ENCODE data around the gene TUBB2A. TPM values are rescaled to one million over a fixed set of nuclear protein-coding genes. Genes with fewer than 3 reads are reported as not detected.
"Not testable (repeated sequence)": the region's sequence is repeated elsewhere in the genome, so short reads cannot be mapped to it uniquely, and the experiment has no call there.

TUBB2A gene
- total RNA-seq, 1 donor from 2014 or later: 73.6 TPM

DNA sequence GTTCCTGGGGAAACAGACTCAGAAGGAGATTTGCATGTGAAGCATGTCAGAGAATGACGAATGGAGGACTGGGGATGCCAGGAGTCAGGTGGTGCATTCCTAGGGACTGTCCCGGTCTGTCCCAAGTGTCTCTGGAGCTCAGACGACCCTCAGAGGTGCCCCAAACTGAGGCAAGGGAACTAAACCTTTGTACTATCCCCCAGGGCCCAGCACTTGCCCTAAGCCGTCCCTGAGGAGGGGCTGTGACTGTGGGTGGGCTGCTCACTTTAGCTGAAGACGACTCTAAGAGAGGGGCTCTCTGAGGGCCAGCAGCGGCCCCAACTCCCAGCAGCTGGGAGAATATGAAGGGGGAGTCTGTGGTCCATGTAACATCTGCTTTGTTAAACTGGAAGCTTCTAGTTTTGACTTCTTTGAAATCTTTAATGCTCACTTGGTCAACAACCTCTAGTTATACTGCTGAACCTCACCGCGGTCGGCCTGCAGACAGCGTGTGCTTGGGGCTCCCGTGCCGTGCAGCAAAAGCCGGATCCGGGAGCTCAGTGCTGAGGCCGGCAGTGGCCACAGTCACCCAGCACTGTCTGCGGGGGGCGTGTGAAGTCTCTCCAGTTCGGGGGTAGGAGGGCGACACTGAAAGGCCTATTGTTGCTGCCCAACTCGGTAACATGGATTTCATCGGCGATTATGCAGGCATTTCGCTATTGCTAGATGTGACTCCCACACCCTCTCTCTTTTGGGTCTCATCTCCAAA lies 35.9 kb upstream of the TUBB2A start:
- no peaks in the 10 kb centered on the region for H3K9me3 Mint-ChIP-seq (ENCODE audit: unreplicated experiment)
- DNase-seq (ENCODE audit: low spot score): no peak

DNA sequence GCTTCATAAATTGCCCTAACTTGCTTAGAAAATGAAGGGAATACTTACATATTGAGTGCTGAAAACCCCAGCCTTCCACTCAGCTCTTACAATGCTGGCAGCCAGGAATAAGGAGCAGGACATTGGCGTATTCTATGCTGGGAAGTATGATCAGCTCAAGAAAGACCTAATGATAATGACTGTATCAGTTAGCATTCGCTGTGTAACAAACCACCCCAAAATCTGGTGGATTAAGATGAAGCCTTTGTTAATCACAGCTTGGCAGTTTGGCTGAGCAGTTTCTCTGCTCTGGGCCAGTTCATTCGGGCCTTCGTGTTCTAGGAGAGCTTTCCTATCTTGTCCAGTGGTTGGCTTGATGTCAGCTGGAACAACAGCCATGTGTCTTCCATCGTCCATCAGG lies 33.4 kb upstream of the TUBB2A start:
- TF ChIP-seq, protein P1, sequence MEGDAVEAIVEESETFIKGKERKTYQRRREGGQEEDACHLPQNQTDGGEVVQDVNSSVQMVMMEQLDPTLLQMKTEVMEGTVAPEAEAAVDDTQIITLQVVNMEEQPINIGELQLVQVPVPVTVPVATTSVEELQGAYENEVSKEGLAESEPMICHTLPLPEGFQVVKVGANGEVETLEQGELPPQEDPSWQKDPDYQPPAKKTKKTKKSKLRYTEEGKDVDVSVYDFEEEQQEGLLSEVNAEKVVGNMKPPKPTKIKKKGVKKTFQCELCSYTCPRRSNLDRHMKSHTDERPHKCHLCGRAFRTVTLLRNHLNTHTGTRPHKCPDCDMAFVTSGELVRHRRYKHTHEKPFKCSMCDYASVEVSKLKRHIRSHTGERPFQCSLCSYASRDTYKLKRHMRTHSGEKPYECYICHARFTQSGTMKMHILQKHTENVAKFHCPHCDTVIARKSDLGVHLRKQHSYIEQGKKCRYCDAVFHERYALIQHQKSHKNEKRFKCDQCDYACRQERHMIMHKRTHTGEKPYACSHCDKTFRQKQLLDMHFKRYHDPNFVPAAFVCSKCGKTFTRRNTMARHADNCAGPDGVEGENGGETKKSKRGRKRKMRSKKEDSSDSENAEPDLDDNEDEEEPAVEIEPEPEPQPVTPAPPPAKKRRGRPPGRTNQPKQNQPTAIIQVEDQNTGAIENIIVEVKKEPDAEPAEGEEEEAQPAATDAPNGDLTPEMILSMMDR (IDR thresholded peaks at IDR 0.05; ENCODE audit: unreplicated experiment): no peak
- Mint-ChIP-seq H3K4me1 (ENCODE audit: unreplicated experiment) (peaks cover 3% of the 10 kb centered on the region), H3K36me3 (ENCODE audit: low read depth, unreplicated experiment) (no peaks in the 10 kb centered on the region), H3K9me3 (ENCODE audit: unreplicated experiment) (no peaks in the 10 kb centered on the region), H3K4me3 (ENCODE audit: unreplicated experiment) (no peak overlapping the region), H3K27me3 (ENCODE audit: unreplicated experiment) (peaks cover 4% of the 10 kb centered on the region), H3K27ac (ENCODE audit: unreplicated experiment) (no peak overlapping the region)
- no peak for DNase-seq (ENCODE audit: low spot score)

More for the DNA sequence above, 35.9 kb upstream of the TUBB2A start:
- Mint-ChIP-seq H3K27ac (ENCODE audit: unreplicated experiment) (no peak overlapping the region), H3K4me1 (ENCODE audit: unreplicated experiment) (peaks cover 3% of the 10 kb centered on the region), H3K4me3 (ENCODE audit: unreplicated experiment) (no peak overlapping the region), H3K36me3 (ENCODE audit: low read depth, unreplicated experiment) (no peaks in the 10 kb centered on the region), H3K27me3 (ENCODE audit: unreplicated experiment) (peaks cover 1% of the 10 kb centered on the region)
- TF ChIP-seq, protein P1 (IDR thresholded peaks at IDR 0.05; ENCODE audit: unreplicated experiment): no peak

DNA sequence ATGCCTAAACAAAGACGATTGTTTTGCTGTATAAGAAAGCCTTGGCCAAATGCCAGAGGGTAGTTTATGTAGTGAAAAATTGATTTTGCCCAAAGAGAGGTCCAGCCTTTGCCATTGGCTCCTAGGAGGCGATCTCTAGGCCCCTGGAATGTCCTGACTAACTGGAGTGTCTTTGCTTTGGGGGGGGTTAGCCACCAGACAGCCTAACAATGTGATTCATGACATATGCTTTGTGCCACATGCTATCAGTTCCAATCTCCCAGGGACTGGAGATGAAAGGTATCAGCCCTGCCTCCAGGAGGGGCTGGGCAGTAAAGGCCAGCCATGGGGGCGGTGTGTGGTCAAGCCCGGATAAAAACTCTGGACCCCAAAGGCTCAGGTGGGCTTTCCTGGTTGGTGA lies 32.7 kb upstream of the TUBB2A start:
- no peaks in the 10 kb centered on the region for H3K36me3 Mint-ChIP-seq (ENCODE audit: low read depth, unreplicated experiment)
- no peaks in the 10 kb centered on the region for H3K9me3 Mint-ChIP-seq (ENCODE audit: unreplicated experiment)
- H3K27me3 Mint-ChIP-seq (ENCODE audit: unreplicated experiment): peaks cover 7% of the 10 kb centered on the region
- no peak overlapping the region for H3K27ac Mint-ChIP-seq (ENCODE audit: unreplicated experiment)
- DNase-seq (ENCODE audit: low spot score): no peak
- H3K4me1 Mint-ChIP-seq (ENCODE audit: unreplicated experiment): peaks cover 3% of the 10 kb centered on the region
- no peak overlapping the region for H3K4me3 Mint-ChIP-seq (ENCODE audit: unreplicated experiment)
- TF ChIP-seq, protein P1 (IDR thresholded peaks at IDR 0.05; ENCODE audit: unreplicated experiment): no peak

DNA sequence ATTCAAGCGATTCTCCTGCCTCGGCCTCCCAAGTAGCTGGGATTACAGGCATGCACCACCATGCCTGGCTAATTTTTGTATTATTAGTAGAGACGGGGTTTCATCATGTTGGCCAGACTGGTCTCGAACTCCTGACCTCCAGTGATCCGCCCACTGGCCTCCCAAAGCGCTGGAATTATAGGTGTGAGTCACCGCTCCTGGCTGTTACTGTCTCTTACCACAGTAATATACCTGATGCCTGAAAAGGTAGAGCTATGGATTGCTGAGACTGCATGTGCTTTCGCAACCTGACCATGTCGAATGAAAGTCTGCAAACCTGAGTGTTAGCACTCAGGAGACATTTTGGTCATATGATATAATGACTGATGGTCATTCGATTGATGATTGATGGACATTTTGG lies 31.8 kb upstream of the TUBB2A start:
- H3K36me3 Mint-ChIP-seq (ENCODE audit: low read depth, unreplicated experiment); H3K27me3 Mint-ChIP-seq (ENCODE audit: unreplicated experiment); H3K4me3 Mint-ChIP-seq (ENCODE audit: unreplicated experiment); H3K27ac Mint-ChIP-seq (ENCODE audit: unreplicated experiment); H3K4me1 Mint-ChIP-seq (ENCODE audit: unreplicated experiment); H3K9me3 Mint-ChIP-seq (ENCODE audit: unreplicated experiment); DNase-seq (ENCODE audit: low spot score): not testable (repeated sequence)

DNA sequence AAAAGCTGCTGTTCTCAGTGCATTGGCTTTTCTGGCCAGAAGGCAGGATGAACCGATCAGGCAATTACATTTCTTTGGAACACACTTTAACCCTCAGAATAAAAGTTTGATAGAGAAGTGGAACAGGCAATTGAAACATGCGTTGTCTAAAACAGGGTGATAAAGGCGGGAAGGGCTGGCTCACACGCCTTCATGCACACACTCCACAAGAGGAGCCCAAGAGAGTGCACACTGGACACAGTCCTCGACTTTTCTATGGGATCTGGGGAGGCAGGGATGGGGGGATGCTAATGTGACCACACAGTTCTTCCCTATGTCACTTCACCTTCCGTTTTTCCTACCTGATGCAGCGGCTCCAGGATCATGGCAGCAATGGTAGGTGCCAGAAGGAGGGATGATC lies 30.9 kb upstream of the TUBB2A start:
- peaks cover 7% of the 10 kb centered on the region for H3K27me3 Mint-ChIP-seq (ENCODE audit: unreplicated experiment)
- no peaks in the 10 kb centered on the region for H3K36me3 Mint-ChIP-seq (ENCODE audit: low read depth, unreplicated experiment)
- no peaks in the 10 kb centered on the region for H3K9me3 Mint-ChIP-seq (ENCODE audit: unreplicated experiment)
- H3K4me1 Mint-ChIP-seq (ENCODE audit: unreplicated experiment): peaks cover 9% of the 10 kb centered on the region
- H3K4me3 Mint-ChIP-seq (ENCODE audit: unreplicated experiment): no peak overlapping the region
- TF ChIP-seq, protein P1 (IDR thresholded peaks at IDR 0.05; ENCODE audit: unreplicated experiment): no peak
- no peak for DNase-seq (ENCODE audit: low spot score)
- H3K27ac Mint-ChIP-seq (ENCODE audit: unreplicated experiment): no peak overlapping the region

Data from endothelial cell (in vitro differentiated cells).